Measurements from ENCODE around the gene CASP2.

DNA sequence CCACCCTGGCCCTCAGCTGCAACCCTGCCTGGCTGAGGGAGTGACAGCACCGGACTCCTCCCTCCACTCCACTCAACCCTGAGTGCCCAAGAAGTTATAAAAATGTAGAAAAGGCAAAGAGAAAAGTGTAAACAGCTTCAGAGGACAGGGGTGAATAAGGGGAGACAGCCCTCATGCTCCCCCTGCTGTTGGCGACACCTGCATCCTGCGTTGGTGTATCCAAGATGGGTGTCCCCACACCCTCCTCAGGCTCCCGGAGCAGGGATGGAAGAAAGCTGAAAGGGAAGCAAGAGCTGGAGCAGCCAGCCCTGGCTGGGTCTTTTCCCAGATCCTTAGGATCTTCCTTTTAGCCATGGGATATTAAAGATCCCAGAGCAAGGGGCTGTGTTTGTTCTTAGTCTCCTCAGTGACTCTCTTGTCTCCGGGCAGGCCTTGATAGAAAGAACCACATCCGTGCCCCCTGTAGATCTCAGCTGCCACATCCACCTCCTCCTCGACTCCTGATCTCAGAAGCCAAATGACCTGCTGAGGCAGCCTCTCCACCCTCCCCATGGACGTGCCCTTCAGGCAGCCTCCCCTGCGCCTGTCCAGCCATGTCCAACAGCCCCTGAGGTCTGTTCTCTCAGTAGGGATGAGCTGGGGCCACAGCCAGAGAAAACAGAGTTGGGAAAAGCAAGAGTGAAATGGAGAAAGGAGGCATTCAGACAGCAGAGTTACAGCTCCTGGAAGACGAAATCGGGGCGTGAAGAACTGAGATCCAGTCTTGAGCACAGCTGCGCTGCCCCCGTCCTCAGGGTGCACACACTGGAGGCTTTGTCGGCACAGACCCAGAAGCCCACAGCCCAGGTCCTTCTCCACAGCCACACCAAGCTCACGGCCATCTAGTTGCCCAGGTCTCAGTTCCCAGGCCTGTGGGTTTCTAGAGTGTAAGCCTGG, 67.6 kb downstream of the CASP2 start:
- TF ChIP-seq CTCF (IDR thresholded peaks at IDR 0.05; ENCODE audit: insufficient read depth, low read length) = no peak
- TF ChIP-seq SPI1 (IDR thresholded peaks at IDR 0.05; ENCODE audit: borderline replicate concordance, low read depth) = no peak
- TF ChIP-seq, protein P1, sequence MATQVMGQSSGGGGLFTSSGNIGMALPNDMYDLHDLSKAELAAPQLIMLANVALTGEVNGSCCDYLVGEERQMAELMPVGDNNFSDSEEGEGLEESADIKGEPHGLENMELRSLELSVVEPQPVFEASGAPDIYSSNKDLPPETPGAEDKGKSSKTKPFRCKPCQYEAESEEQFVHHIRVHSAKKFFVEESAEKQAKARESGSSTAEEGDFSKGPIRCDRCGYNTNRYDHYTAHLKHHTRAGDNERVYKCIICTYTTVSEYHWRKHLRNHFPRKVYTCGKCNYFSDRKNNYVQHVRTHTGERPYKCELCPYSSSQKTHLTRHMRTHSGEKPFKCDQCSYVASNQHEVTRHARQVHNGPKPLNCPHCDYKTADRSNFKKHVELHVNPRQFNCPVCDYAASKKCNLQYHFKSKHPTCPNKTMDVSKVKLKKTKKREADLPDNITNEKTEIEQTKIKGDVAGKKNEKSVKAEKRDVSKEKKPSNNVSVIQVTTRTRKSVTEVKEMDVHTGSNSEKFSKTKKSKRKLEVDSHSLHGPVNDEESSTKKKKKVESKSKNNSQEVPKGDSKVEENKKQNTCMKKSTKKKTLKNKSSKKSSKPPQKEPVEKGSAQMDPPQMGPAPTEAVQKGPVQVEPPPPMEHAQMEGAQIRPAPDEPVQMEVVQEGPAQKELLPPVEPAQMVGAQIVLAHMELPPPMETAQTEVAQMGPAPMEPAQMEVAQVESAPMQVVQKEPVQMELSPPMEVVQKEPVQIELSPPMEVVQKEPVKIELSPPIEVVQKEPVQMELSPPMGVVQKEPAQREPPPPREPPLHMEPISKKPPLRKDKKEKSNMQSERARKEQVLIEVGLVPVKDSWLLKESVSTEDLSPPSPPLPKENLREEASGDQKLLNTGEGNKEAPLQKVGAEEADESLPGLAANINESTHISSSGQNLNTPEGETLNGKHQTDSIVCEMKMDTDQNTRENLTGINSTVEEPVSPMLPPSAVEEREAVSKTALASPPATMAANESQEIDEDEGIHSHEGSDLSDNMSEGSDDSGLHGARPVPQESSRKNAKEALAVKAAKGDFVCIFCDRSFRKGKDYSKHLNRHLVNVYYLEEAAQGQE (IDR thresholded peaks at IDR 0.05; ENCODE audit: insufficient replicate concordance, low read depth) = no peak

Measured in HL-60 (cell line).